Omental fat pad (tissue), 4 donors: ENCODE results near the gene ENO4. TPM values are rescaled to one million over a fixed set of nuclear protein-coding genes. Genes with fewer than 3 reads are reported as not detected.

Experiments used
- ATAC-seq: fragments of 150-250 bp; one replicate; pipeline ENCODE4 v1.9.1; 2016; ENCODE audit warnings: mild to moderate bottlenecking, moderate library complexity; ENCODE audit not compliant: low FRiP score
- DNase-seq: peaks from one replicate; pipeline ENCODE4 v3.0.0-alpha.2; 2019; ENCODE audit warnings: low spot score
- CTCF ChIP-seq, 3 donors: fragments of 450-650 bp; IDR thresholded peaks; one replicate each; pipeline ENCODE4 v1.5.1; 2016 to 2017; ENCODE audit warnings: antibody characterized with exemption in 3 of 3, mild to moderate bottlenecking in 3 of 3, moderate library complexity in 2 of 3
- total RNA-seq, 4 donors: library from RNA; depleted of rRNA; stranded (reverse); fragments of >200 nt; gene quantifications; one replicate each; pipeline ENCODE4 v1.1.0, GENCODE V29; 2016

The ENO4 gene
- total RNA-seq, 4 donors from 2014 or later: 0.46 to 4.3 TPM; not detected in 2

GRCh38 chr10:116905845-116906210 lies 56.5 kb downstream of the ENO4 start:
- TF ChIP-seq CTCF (IDR thresholded peaks at IDR 0.05): no peak
- no peak for DNase-seq
- ATAC-seq: no peak

- ATAC-seq (no peak), DNase-seq (no peak)
- no peak for TF ChIP-seq CTCF (IDR thresholded peaks at IDR 0.05)
These were observed 58.1 kb downstream of the ENO4 start for GRCh38 chr10:116907245-116907987.

GRCh38 chr10:116909307-116909706 lies 60.0 kb downstream of the ENO4 start:
- ATAC-seq (no peak), DNase-seq (no peak)
- TF ChIP-seq CTCF (IDR thresholded peaks at IDR 0.05): no peak

- ATAC-seq: no peak
- no peak for TF ChIP-seq CTCF (IDR thresholded peaks at IDR 0.05)
- DNase-seq: no peak
These were observed 61.6 kb downstream of the ENO4 start for GRCh38 chr10:116910910-116911309.

- TF ChIP-seq CTCF (IDR thresholded peaks at IDR 0.05): no peak
- ATAC-seq: no peak
- DNase-seq: no peak
These were observed 62.9 kb downstream of the ENO4 start for GRCh38 chr10:116912162-116912561.

- TF ChIP-seq CTCF (IDR thresholded peaks at IDR 0.05): no peak
- DNase-seq (no peak), ATAC-seq (no peak)
These were observed 64.4 kb downstream of the ENO4 start for GRCh38 chr10:116913695-116914094.

GRCh38 chr10:116915340-116915739 lies 66.0 kb downstream of the ENO4 start:
- TF ChIP-seq CTCF (IDR thresholded peaks at IDR 0.05): no peak
- DNase-seq: no peak
- ATAC-seq: no peak
